IMR-90 (cell line): ENCODE measurements around the gene GCFC2. TPM values are rescaled to one million over a fixed set of nuclear protein-coding genes. Genes with fewer than 3 reads are reported as not detected.

Experiments
- ATAC-seq: fragments of 200-7000 bp; cut with Tn5 transposase; 2 replicates; pipeline ENCODE4 v1.9.1; 2020; ENCODE audit warnings: low read depth, mild to moderate bottlenecking, moderate library complexity
- BruUV-seq: library from RNA; stranded (reverse); fragments of 400-500 nt; replicated peaks from 2 replicates; lab custom pipeline; 2021; lab: Mats Ljungman, UMichigan
- CTCF ChIA-PET: fragments of 300-600 bp; formaldehyde crosslinking; extraction: SDS; loops from one replicate; lab custom pipeline; 2021; ENCODE audit warnings: antibody characterized with exemption; lab: Yijun Ruan, JAX
- POLR2A ChIA-PET: fragments of 300-600 bp; sonication (Branson Sonifier 250); formaldehyde crosslinking; loops from one replicate; lab custom pipeline; 2022; ENCODE audit warnings: antibody characterized with exemption; ENCODE audit not compliant: unreplicated experiment; lab: Charles Lee
- DNase-seq: peaks from one replicate; pipeline ENCODE4 v3.0.0; 2013
- H2AFZ ChIP-seq: replicated peaks from 2 replicates; pipeline ENCODE3; 2013; ENCODE audit warnings: low read length, mild to moderate bottlenecking; ENCODE audit not compliant: poor library complexity
- H2AK5ac ChIP-seq: 2 replicates; pipeline ENCODE4 v1.6.1; 2013; ENCODE audit warnings: low read depth, low read length, inconsistent platforms
- H2AK9ac ChIP-seq: replicated peaks from 2 replicates; pipeline ENCODE3; 2013; ENCODE audit warnings: mild to moderate bottlenecking, low read depth, low read length, moderate library complexity; ENCODE audit not compliant: poor library complexity
- H2BK120ac ChIP-seq: 2 replicates; pipeline ENCODE4 v1.6.1; 2013; ENCODE audit warnings: low read depth, low read length, inconsistent platforms
- H2BK15ac ChIP-seq: 3 replicates; pipeline ENCODE4 v1.6.1; 2013; ENCODE audit warnings: low read depth, low read length, inconsistent platforms
- H2BK20ac ChIP-seq: 2 replicates; pipeline ENCODE4 v1.6.1; 2013; ENCODE audit warnings: low read depth, mild to moderate bottlenecking, inconsistent platforms, low read length, moderate library complexity
- H2BK5ac ChIP-seq: 2 replicates; pipeline ENCODE4 v1.6.1; 2013; ENCODE audit warnings: mild to moderate bottlenecking, low read depth, low read length, inconsistent platforms; ENCODE audit not compliant: poor library complexity, severe bottlenecking
- H3K14ac ChIP-seq: replicated peaks from 2 replicates; pipeline ENCODE4 v1.6.1; 2013; ENCODE audit warnings: low read depth, low read length, inconsistent platforms
- H3K18ac ChIP-seq: 2 replicates; pipeline ENCODE4 v1.6.1; 2013; ENCODE audit warnings: low read depth, low read length, control low read depth
- H3K23ac ChIP-seq: 2 replicates; pipeline ENCODE4 v1.6.1; 2013; ENCODE audit warnings: low read depth, low read length, inconsistent platforms
- H3K27ac ChIP-seq: 2 replicates; pipeline ENCODE4 v1.5.1; 2013; ENCODE audit warnings: mild to moderate bottlenecking, control low read depth, low read length; ENCODE audit not compliant: insufficient read depth
- H3K27me3 ChIP-seq: 2 replicates; pipeline ENCODE4 v1.6.1; 2013; ENCODE audit warnings: low read length; ENCODE audit not compliant: control insufficient read depth, insufficient read depth
- H3K36me3 ChIP-seq: 2 replicates; pipeline ENCODE4 v1.6.1; 2013; ENCODE audit warnings: low read length, mixed read lengths; ENCODE audit not compliant: control insufficient read depth, insufficient read depth
- H3K4ac ChIP-seq: 2 replicates; pipeline ENCODE4 v1.6.1; 2013; ENCODE audit warnings: low read depth, low read length, inconsistent platforms
- H3K4me1 ChIP-seq: 2 replicates; pipeline ENCODE4 v1.6.1; 2013; ENCODE audit warnings: low read length, mixed read lengths; ENCODE audit not compliant: control insufficient read depth, insufficient read depth
- H3K4me2 ChIP-seq: 2 replicates; pipeline ENCODE4 v1.6.1; 2013; ENCODE audit warnings: low read depth, mild to moderate bottlenecking, control low read depth, low read length, moderate library complexity
- H3K4me3 ChIP-seq: 2 replicates; pipeline ENCODE4 v1.5.1; 2013; ENCODE audit warnings: low read depth, mild to moderate bottlenecking, control low read depth, low read length, moderate library complexity; ENCODE audit not compliant: insufficient read depth
- H3K56ac ChIP-seq: 2 replicates; pipeline ENCODE4 v1.6.1; 2013; ENCODE audit warnings: low read length, inconsistent platforms; ENCODE audit not compliant: insufficient read depth; ENCODE audit errors: extremely low read depth
- H3K79me1 ChIP-seq, 2 experiments: 2 replicates each; pipeline ENCODE4 v1.6.1; 2013; ENCODE audit warnings: low read length in 2 of 2, inconsistent platforms in 1 of 2, low read depth in 1 of 2
- H3K9ac ChIP-seq: 2 replicates; pipeline ENCODE4 v1.6.1; 2013; ENCODE audit warnings: low read depth, low read length, control low read depth
- H3K9me1 ChIP-seq: 2 replicates; pipeline ENCODE4 v1.6.1; 2013; ENCODE audit warnings: low read length, inconsistent platforms; ENCODE audit not compliant: insufficient read depth
- H3K9me3 ChIP-seq: 2 replicates; pipeline ENCODE4 v1.6.1; 2013; ENCODE audit warnings: low read length; ENCODE audit not compliant: control insufficient read depth, insufficient read depth
- H4K20me1 ChIP-seq: 2 replicates; pipeline ENCODE4 v1.6.1; 2013; ENCODE audit warnings: low read length, inconsistent platforms; ENCODE audit not compliant: insufficient read depth
- H4K5ac ChIP-seq: 2 replicates; pipeline ENCODE4 v1.6.1; 2013; ENCODE audit warnings: mild to moderate bottlenecking, low read depth, low read length, control low read depth
- H4K8ac ChIP-seq, 2 experiments: 2 replicates each; pipeline ENCODE4 v1.6.1; 2013; ENCODE audit warnings: low read depth in 2 of 2, low read length in 2 of 2, control low read depth in 1 of 2, inconsistent platforms in 1 of 2
- H4K91ac ChIP-seq: 2 replicates; pipeline ENCODE4 v1.6.1; 2013; ENCODE audit warnings: low read depth, low read length, inconsistent platforms; ENCODE audit not compliant: insufficient read depth
- CHD1 ChIP-seq: IDR thresholded peaks from 2 replicates; pipeline ENCODE4 v1.6.1; 2012; ENCODE audit warnings: low read depth, low read length, improper control_type of control experiment
- MXI1 ChIP-seq: IDR thresholded peaks from 2 replicates; pipeline ENCODE4 v1.6.1; 2012; ENCODE audit warnings: low read depth, mild to moderate bottlenecking, low read length, moderate library complexity, borderline replicate concordance
- NFE2L2 ChIP-seq: fragments of 150-350 bp; IDR thresholded peaks from 2 replicates; pipeline ENCODE4 v1.6.1; 2016; ENCODE audit warnings: low read depth, mild to moderate bottlenecking, low read length
- RFX5 ChIP-seq: IDR thresholded peaks from 2 replicates; pipeline ENCODE4 v1.8.0; 2012; ENCODE audit warnings: low read depth, mild to moderate bottlenecking, low read length, moderate library complexity
- USF2 ChIP-seq: fragments of 150-350 bp; IDR thresholded peaks from 2 replicates; pipeline ENCODE4 v1.6.1; 2017; ENCODE audit warnings: mild to moderate bottlenecking, antibody characterized with exemption, low read length, low read depth
- WGBS, 2 experiments: methylation state at CpG; one replicate each; pipeline versions ENCODE4 v1.1.5 to v1.1.7; 2013; ENCODE audit warnings: missing lambda C conversion rate in 2 of 2; ENCODE audit not compliant: insufficient read length in 1 of 2; ENCODE audit errors: extremely low coverage in 2 of 2; 5-methylcytosine and 5-hydroxymethylcytosine counted together
- dilution Hi-C: fragments of 300-500 bp; cut with HindIII; formaldehyde crosslinking; loops from one replicate; pipeline ENCODE4 v1.14.3; 2018; ENCODE audit warnings: low sequenced_read_pairs; ENCODE audit not compliant: unreplicated experiment
- in situ Hi-C: fragments of 300-500 bp; cut with MboI; formaldehyde crosslinking; loops from 3 replicates; pipeline ENCODE4 v1.14.3; 2019; ENCODE audit warnings: low sequenced_read_pairs, inconsistent platforms, mixed read lengths
- intact Hi-C: fragments of 100-400 bp; cut with micrococcal nuclease; formaldehyde crosslinking; loops from 2 replicates; pipeline ENCODE4 v1.10.0; 2022
- polyA plus RNA-seq, 3 experiments: library from polyadenylated mRNA; depleted of rRNA; stranded (reverse); fragments of >200 nt; gene quantifications; 2 replicates each; pipeline ENCODE4 v1.2.3, GENCODE V29; 2012; ENCODE audit warnings: low replicate concordance in 1 of 3
- total RNA-seq: library from RNA; depleted of rRNA; stranded (reverse); fragments of >200 nt; gene quantifications from 2 replicates; pipeline ENCODE4 v1.2.3, GENCODE V29; 2012

GCFC2 gene
- total and polyA plus RNA-seq, 2 of the 4 experiments (the other 2 are of a cell fraction) = 6.4 to 10.0 TPM

- Histone ChIP-seq H3K4me1 (no peaks in the 10 kb centered on the region), H2BK20ac (no peak overlapping the region), H3K4ac (no peak overlapping the region), H3K4me2 (no peak overlapping the region), H2AK9ac (no peak overlapping the region), H3K4me3 (no peak overlapping the region), H3K56ac (no peak overlapping the region), H2BK120ac (no peak overlapping the region), H4K91ac (no peak overlapping the region), H4K8ac (no peak overlapping the region), H3K27ac (no peak overlapping the region), H2BK5ac (no peak overlapping the region), H2AFZ (no peak overlapping the region), H3K27me3 (no peaks in the 10 kb centered on the region), H3K79me1 (no peaks in the 10 kb centered on the region), H3K23ac (no peak overlapping the region), H3K9ac (no peak overlapping the region), H3K14ac (no peak overlapping the region), H2AK5ac (no peak overlapping the region), H3K9me3 (no peaks in the 10 kb centered on the region), H3K9me1 (no peaks in the 10 kb centered on the region), H4K5ac (no peak overlapping the region), H2BK15ac (no peak overlapping the region), H4K20me1 (no peaks in the 10 kb centered on the region), H3K18ac (no peak overlapping the region), H3K36me3 (peaks cover 5% of the 10 kb centered on the region)
- no CpG with 5 or more reads among the region's 1 CpG for WGBS, 2 experiments
- ATAC-seq (no peak), DNase-seq (no peak)
- ChIA-PET CTCF (no interaction called here), POLR2A (no interaction called here)
- intact Hi-C loops = no loop called here
- dilution Hi-C loops = no loop called here
- in situ Hi-C loops = no loop called here
- no peak for TF ChIP-seq USF2
- no peak for TF ChIP-seq MXI1
- no peak for TF ChIP-seq NFE2L2
- no peak for TF ChIP-seq CHD1
- no peak for TF ChIP-seq RFX5
- BruUV-seq = no TSS peak
Observed at GRCh38 chr2:75679556-75679955, 31.2 kb downstream of the GCFC2 start.
